GM12872 (cell line): Measurements from ENCODE around the gene AANAT.

Experiments
- TF ChIP-seq, protein P1 (sequence below): IDR thresholded peaks from 3 replicates; pipeline ENCODE4 v1.5.1; 2011; ENCODE audit warnings: low read depth, mild to moderate bottlenecking, low read length, moderate library complexity; ENCODE audit not compliant: insufficient read depth

The AANAT gene

DNA sequence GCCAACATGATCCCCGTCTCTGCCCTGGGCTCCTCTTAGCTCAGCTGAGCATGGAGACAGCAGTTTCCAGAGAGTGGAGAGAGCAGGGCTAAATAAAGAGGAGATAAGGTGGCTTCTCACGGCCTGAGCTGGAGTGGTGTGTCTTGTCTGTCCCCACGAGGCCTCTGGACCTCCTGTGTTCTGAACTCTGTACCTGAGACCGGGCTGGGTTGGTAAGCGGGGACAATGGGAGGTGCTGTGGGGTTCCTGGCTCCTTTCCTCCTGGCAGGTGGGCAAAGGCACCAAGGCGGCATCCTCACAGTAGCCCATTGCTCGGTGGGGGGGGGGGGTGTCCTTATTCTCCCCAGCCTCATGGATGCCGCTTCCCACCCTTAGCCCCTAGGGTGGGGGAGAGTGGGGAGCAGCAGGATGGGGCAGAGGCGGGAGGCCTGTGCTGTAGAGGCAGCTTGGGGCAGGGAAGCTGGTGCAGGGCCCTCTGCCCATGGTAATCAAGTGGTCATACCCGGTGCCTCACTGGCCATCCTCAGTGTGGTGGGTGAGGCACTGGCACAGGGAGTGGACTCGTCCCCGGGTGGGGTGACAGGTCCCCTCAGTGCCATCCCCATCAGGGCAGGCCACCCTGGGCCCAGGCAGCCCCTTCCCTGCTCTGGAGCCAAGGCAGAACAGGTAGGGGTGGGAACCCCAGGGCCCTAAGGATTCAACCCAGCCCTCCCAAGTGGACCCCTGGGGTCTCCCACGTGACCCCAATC, 2.8 kb downstream of the AANAT start:
- TF ChIP-seq, protein P1, sequence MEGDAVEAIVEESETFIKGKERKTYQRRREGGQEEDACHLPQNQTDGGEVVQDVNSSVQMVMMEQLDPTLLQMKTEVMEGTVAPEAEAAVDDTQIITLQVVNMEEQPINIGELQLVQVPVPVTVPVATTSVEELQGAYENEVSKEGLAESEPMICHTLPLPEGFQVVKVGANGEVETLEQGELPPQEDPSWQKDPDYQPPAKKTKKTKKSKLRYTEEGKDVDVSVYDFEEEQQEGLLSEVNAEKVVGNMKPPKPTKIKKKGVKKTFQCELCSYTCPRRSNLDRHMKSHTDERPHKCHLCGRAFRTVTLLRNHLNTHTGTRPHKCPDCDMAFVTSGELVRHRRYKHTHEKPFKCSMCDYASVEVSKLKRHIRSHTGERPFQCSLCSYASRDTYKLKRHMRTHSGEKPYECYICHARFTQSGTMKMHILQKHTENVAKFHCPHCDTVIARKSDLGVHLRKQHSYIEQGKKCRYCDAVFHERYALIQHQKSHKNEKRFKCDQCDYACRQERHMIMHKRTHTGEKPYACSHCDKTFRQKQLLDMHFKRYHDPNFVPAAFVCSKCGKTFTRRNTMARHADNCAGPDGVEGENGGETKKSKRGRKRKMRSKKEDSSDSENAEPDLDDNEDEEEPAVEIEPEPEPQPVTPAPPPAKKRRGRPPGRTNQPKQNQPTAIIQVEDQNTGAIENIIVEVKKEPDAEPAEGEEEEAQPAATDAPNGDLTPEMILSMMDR: no peak

DNA sequence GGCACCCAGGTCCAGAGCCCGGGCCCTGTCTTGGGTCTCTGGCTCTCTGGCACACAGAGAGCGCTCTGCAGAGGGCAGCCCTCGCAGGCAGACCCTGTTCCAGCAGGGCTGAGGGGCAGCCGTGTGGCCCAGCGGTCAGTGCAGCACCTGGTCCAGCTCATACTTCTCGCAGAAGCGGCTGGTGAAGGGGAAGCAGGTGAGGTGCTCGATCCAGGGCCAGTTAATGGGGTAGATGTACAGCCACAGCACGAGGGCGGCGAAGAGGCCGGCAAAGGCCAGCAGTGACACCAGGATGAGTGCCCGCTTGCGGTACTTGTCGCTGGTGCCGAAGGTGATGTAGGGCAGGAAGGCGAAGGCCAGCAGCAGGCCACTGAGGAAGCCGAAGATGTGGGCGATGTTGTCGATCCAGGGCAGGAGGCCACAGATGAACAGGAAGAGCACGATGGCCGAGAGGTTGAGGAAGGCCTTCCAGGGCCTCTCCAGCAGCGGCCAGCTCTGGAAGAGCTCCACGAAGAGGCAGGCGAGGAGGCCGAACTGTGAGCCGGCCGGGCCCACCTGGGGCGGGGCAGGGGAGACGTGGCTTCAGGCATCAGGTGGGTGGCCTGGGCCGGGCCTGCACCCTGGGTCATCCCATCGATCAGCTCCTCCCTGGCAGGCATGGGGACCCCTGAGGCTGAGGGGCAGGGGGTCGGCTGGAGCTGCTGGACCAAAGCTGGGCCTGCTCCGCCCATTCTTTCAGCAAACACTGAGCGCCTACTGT, 4.3 kb downstream of the AANAT start:
- TF ChIP-seq, protein P1: no peak

DNA sequence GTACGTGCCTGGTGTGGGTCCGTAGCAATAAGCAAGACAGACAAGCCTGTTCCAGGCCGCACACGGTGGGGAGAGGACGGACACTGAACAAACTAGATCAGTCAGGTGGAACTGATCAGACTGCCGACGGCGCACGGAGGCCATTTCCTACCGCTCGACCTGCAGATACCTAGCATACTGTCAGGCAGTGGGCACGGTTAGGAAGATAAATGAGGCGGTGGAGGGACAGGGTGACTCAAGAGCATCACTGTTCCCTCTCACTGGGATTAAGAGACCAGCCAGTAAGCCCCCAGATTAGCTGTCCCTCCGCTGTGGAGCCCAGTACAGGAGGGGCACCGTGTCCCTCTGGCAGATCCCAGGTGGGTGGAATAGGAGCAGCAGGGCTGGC, 4.8 kb downstream of the AANAT start:
- TF ChIP-seq, protein P1: no peak

DNA sequence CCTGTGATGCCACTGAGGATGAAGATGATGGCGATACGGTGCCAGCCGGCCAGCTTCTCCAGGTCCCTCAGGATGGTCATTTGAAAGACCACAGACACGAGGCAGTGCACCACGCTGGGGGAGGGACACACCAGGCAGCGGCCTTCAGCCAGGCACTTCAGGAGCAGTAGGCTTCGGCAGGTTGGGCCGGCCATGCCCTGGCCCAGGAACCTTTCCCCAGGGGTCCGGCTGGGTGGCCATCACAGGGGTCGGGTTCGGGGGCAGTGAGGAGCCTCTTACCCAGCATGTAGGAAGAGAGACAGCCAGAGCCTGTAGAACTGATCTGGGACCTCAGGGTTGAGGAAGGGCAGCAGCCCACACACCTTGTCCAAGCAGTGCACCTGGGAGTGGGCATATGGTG, 5.3 kb downstream of the AANAT start:
- TF ChIP-seq, protein P1: no peak

DNA sequence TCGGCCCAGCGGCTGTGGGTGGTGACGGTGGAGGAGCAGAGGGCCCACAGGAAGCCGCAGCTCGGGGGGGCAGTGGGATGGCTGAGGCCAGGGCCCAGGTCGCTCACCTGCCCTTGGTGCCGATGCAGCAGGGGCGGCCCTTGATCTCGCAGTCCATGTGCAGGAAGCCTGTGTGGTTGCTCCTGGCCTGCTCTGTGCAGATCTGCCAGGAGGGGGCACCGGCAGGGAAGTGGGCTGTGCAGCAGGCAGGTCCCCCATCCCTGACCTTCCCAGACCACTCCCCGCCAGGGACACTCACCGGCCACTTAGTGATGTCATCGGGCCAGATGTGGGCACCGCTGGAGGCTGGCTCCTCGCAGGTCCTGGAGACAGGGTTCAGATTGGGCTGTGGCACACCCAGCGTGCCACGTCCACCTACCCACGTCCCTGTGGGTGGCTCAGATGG, 6.2 kb downstream of the AANAT start:
- TF ChIP-seq, protein P1: peak; percentile 58

DNA sequence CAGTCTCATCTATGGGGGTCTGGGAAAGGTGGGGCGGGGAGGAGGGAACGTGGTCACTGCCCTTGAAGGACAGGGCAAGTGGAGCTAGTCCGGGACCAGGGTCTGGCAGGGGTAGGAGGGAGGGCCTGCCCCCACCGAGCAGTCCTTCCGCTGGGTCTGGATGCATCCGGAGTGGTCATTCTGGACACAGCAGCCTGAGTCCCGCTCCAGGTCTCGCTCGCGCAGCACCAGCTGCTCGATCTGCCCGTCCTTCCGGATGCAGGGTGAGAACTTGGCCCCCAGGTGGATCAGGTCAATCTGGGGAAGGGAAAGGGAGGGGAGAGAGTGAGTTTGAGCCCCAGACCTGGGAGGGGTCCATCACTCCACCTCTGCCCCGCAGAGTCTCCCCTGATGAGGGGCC, 6.8 kb downstream of the AANAT start:
- TF ChIP-seq, protein P1: no peak

DNA sequence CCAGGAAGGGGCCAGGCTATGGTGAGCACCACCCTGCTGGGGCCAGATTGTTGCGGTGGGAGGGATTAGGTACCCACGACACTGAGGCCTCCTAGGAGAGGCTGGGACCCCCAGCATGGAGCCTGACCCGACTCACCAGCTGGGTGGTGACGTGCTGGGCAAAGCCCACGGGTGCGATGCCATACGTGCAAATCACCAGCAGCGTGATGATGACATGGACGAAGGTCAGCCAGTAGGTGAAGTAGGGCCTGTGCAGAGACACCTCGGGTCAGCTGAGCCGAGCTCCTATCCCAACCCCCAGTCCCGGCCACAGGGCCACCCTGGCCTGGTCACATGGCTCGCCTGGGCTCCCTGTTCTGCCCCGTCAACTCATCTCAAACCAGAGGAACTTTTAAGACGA, 7.5 kb downstream of the AANAT start:
- TF ChIP-seq, protein P1: no peak
